Neural progenitor cell (in vitro differentiated cells): ENCODE results near the gene CEP57L1. TPM values are rescaled to one million over a fixed set of nuclear protein-coding genes. Genes with fewer than 3 reads are reported as not detected.

Source experiments
- DNase-seq: peaks from one replicate; pipeline ENCODE4 v3.0.0-alpha.2; 2016; ENCODE audit warnings: low spot score
- H2AFZ ChIP-seq: fragments of 200-600 bp; sonication (generic); replicated peaks from 2 replicates; pipeline ENCODE4 v1.6.1; 2016; ENCODE audit warnings: antibody characterized with exemption
- H3F3A ChIP-seq: fragments of 200-600 bp; sonication (generic); 2 replicates; pipeline ENCODE4 v1.6.1; 2016; ENCODE audit warnings: antibody characterized with exemption, low read depth
- H3K27ac ChIP-seq: fragments of 200-600 bp; sonication (generic); 2 replicates; pipeline ENCODE4 v1.5.1; 2016; ENCODE audit warnings: mild to moderate bottlenecking
- H3K27me3 ChIP-seq: fragments of 200-600 bp; sonication (generic); 2 replicates; pipeline ENCODE4 v1.6.1; 2016; ENCODE audit warnings: mild to moderate bottlenecking, moderate library complexity
- H3K36me3 ChIP-seq: fragments of 200-600 bp; sonication (generic); 2 replicates; pipeline ENCODE4 v1.5.1; 2016
- H3K4me1 ChIP-seq: fragments of 200-600 bp; sonication (generic); 2 replicates; pipeline ENCODE4 v1.6.1; 2016; ENCODE audit warnings: mixed run types
- H3K4me2 ChIP-seq: fragments of 200-600 bp; sonication (generic); 2 replicates; pipeline ENCODE4 v1.6.1; 2016
- H3K4me3 ChIP-seq: fragments of 200-600 bp; sonication (generic); 2 replicates; pipeline ENCODE4 v1.5.1; 2016
- H3K79me2 ChIP-seq: fragments of 200-600 bp; sonication (generic); 2 replicates; pipeline ENCODE4 v1.6.1; 2016; ENCODE audit warnings: low read depth
- H3K9ac ChIP-seq: fragments of 200-600 bp; sonication (generic); 2 replicates; pipeline ENCODE4 v1.6.1; 2016
- H3K9me3 ChIP-seq: fragments of 200-600 bp; sonication (generic); 2 replicates; pipeline ENCODE4 v1.5.1; 2016; ENCODE audit warnings: low read depth
- H4K20me1 ChIP-seq: fragments of 200-600 bp; sonication (generic); 2 replicates; pipeline ENCODE4 v1.6.1; 2016; ENCODE audit warnings: low read depth
- H3K27ac Mint-ChIP-seq: 3 replicates; pipeline ENCODE4 v1.8.0; 2021; ENCODE audit warnings: mixed read lengths
- H3K27me3 Mint-ChIP-seq: 2 replicates; pipeline ENCODE4 v1.8.0; 2022; ENCODE audit warnings: low read depth, mild to moderate bottlenecking, inconsistent platforms, moderate library complexity, mixed read lengths; ENCODE audit not compliant: insufficient read depth
- H3K36me3 Mint-ChIP-seq: 3 replicates; pipeline ENCODE4 v1.8.0; 2021; ENCODE audit warnings: mixed read lengths
- H3K4me1 Mint-ChIP-seq: 3 replicates; pipeline ENCODE4 v1.8.0; 2021; ENCODE audit warnings: mixed read lengths
- H3K4me3 Mint-ChIP-seq: 3 replicates; pipeline ENCODE4 v1.8.0; 2021; ENCODE audit warnings: mild to moderate bottlenecking, moderate library complexity, mixed read lengths
- H3K9me3 Mint-ChIP-seq: 3 replicates; pipeline ENCODE4 v1.8.0; 2020; ENCODE audit warnings: mixed read lengths
- CTCF ChIP-seq: fragments of 200-600 bp; sonication (generic); IDR thresholded peaks from 2 replicates; pipeline ENCODE4 v1.5.1; 2017; ENCODE audit warnings: antibody characterized with exemption, mild to moderate bottlenecking
- EZH2 ChIP-seq: fragments of 200-600 bp; sonication (generic); IDR thresholded peaks from 2 replicates; pipeline ENCODE4 v1.6.1; 2017; ENCODE audit warnings: antibody characterized with exemption, mild to moderate bottlenecking, moderate library complexity
- EZH2phosphoT487 ChIP-seq: fragments of 200-600 bp; sonication (generic); IDR thresholded peaks from 2 replicates; pipeline ENCODE4 v1.6.1; 2017; ENCODE audit warnings: antibody characterized with exemption
- total RNA-seq: library from RNA; depleted of rRNA; stranded (reverse); fragments of >200 nt; gene quantifications from 2 replicates; pipeline ENCODE4 v1.2.3, GENCODE V29; 2015; ENCODE audit warnings: low replicate concordance

CEP57L1 gene
- total RNA-seq, 1 donor from 2014 or later = 68.0 TPM

- Mint-ChIP-seq H3K27me3 (no peaks in the 10 kb centered on the region), H3K4me1 (peaks cover 20% of the 10 kb centered on the region), H3K27ac (no peak overlapping the region), H3K4me3 (no peak overlapping the region), H3K9me3 (no peaks in the 10 kb centered on the region), H3K36me3 (no peaks in the 10 kb centered on the region)
- no peak for TF ChIP-seq EZH2phosphoT487
- no peak for TF ChIP-seq CTCF
- TF ChIP-seq EZH2 = no peak
- H3K4me1 ChIP-seq = peaks cover 19% of the 10 kb centered on the region
- no peaks in the 10 kb centered on the region for H3K36me3 ChIP-seq
- no peak overlapping the region for H3K9ac ChIP-seq
- no peaks in the 10 kb centered on the region for H4K20me1 ChIP-seq
- no peak overlapping the region for H3K4me3 ChIP-seq
- no peak for DNase-seq
- H3K4me2 ChIP-seq = no peak overlapping the region
- no peaks in the 10 kb centered on the region for H3K27me3 ChIP-seq
- H3K79me2 ChIP-seq = peaks cover 18% of the 10 kb centered on the region
- no peak overlapping the region for H2AFZ ChIP-seq
- H3F3A ChIP-seq = no peaks in the 10 kb centered on the region
- no peak overlapping the region for H3K27ac ChIP-seq
- no peaks in the 10 kb centered on the region for H3K9me3 ChIP-seq
Measured at GRCh38 chr6:109087661-109088264, 7.5 kb upstream of the CEP57L1 start.

- H3K4me1 Mint-ChIP-seq = peaks cover 27% of the 10 kb centered on the region
- H3K4me3 Mint-ChIP-seq = no peak overlapping the region
- no peak overlapping the region for H3K4me2 ChIP-seq
Measured at GRCh38 chr6:109088995-109089394, 6.3 kb upstream of the CEP57L1 start.

GRCh38 chr6:109091314-109092024, 3.8 kb upstream of the CEP57L1 start:
- Mint-ChIP-seq H3K27ac (no peak overlapping the region), H3K9me3 (no peaks in the 10 kb centered on the region), H3K36me3 (no peaks in the 10 kb centered on the region), H3K4me3 (no peak overlapping the region), H3K4me1 (peaks cover 36% of the 10 kb centered on the region), H3K27me3 (peaks cover 3% of the 10 kb centered on the region)
- no peak for TF ChIP-seq CTCF
- no peak for TF ChIP-seq EZH2phosphoT487
- no peak for TF ChIP-seq EZH2
- H3K27ac ChIP-seq = no peak overlapping the region
- no peaks in the 10 kb centered on the region for H3K36me3 ChIP-seq
- H3K9ac ChIP-seq = no peak overlapping the region
- peaks cover 34% of the 10 kb centered on the region for H3K4me1 ChIP-seq
- no peak for DNase-seq
- peaks cover 29% of the 10 kb centered on the region for H3F3A ChIP-seq
- no peaks in the 10 kb centered on the region for H3K9me3 ChIP-seq
- no peak overlapping the region for H2AFZ ChIP-seq
- H3K79me2 ChIP-seq = peaks cover 36% of the 10 kb centered on the region
- peaks cover 14% of the 10 kb centered on the region for H4K20me1 ChIP-seq
- H3K4me2 ChIP-seq = peak overlapping the region; percentile 78
- no peaks in the 10 kb centered on the region for H3K27me3 ChIP-seq
- peak overlapping the region; percentile 84 for H3K4me3 ChIP-seq

More at GRCh38 chr6:109088995-109089394, 6.3 kb upstream of the CEP57L1 start:
- H3K4me3 ChIP-seq = no peak overlapping the region
- Mint-ChIP-seq H3K27me3 (no peaks in the 10 kb centered on the region), H3K9me3 (no peaks in the 10 kb centered on the region), H3K36me3 (no peaks in the 10 kb centered on the region), H3K27ac (no peak overlapping the region)
- peaks cover 12% of the 10 kb centered on the region for H4K20me1 ChIP-seq
- peaks cover 7% of the 10 kb centered on the region for H3F3A ChIP-seq
- H3K27ac ChIP-seq = no peak overlapping the region
- no peaks in the 10 kb centered on the region for H3K36me3 ChIP-seq
- H3K9ac ChIP-seq = no peak overlapping the region
- peaks cover 27% of the 10 kb centered on the region for H3K4me1 ChIP-seq
- no peaks in the 10 kb centered on the region for H3K27me3 ChIP-seq
- no peak for DNase-seq
- peaks cover 28% of the 10 kb centered on the region for H3K79me2 ChIP-seq
- TF ChIP-seq EZH2 (no peak), CTCF (no peak), EZH2phosphoT487 (no peak)
- no peaks in the 10 kb centered on the region for H3K9me3 ChIP-seq
- no peak overlapping the region for H2AFZ ChIP-seq
